DND-41 (cell line): ENCODE measurements around the gene LYRM4.

Source experiments
- ATAC-seq: fragments of 200-7000 bp; cut with Tn5 transposase; 3 replicates; pipeline ENCODE4 v1.9.1; 2021; ENCODE audit warnings: low read depth; ENCODE audit not compliant: insufficient read depth
- DNase-seq: peaks from one replicate; pipeline ENCODE4 v3.0.0-alpha.2; 2020
- H2AFZ ChIP-seq: 2 replicates; pipeline ENCODE4 v1.6.0; 2012; ENCODE audit warnings: low read depth, low read length
- H3K27ac ChIP-seq: 2 replicates; pipeline ENCODE4 v1.5.1; 2012; ENCODE audit warnings: low read length, inconsistent platforms
- H3K27me3 ChIP-seq: fragments of 200-600 bp; sonication (generic); 2 replicates; pipeline ENCODE4 v1.6.0; 2012; ENCODE audit warnings: low read length, mild to moderate bottlenecking, inconsistent platforms; ENCODE audit not compliant: insufficient read depth, poor library complexity
- H3K36me3 ChIP-seq: 2 replicates; pipeline ENCODE4 v1.5.1; 2012; ENCODE audit warnings: low read length, inconsistent platforms; ENCODE audit not compliant: insufficient read depth
- H3K4me1 ChIP-seq: 2 replicates; pipeline ENCODE4 v1.5.1; 2012; ENCODE audit warnings: mild to moderate bottlenecking, low read length; ENCODE audit not compliant: insufficient read depth
- H3K4me2 ChIP-seq: 2 replicates; pipeline ENCODE4 v1.6.0; 2012; ENCODE audit warnings: mild to moderate bottlenecking, moderate library complexity, low read length, inconsistent platforms; ENCODE audit not compliant: insufficient read depth
- H3K4me3 ChIP-seq, 2 experiments: fragments of 200-600 bp in 1 of 2; shearing (Covaris generic) in 1 of 2; 2 replicates each; pipeline ENCODE4 v1.5.1; 2012 to 2016; ENCODE audit warnings: inconsistent platforms in 2 of 2, low read length in 2 of 2, mild to moderate bottlenecking in 2 of 2, low read depth in 1 of 2, moderate library complexity in 1 of 2
- H3K79me2 ChIP-seq: 2 replicates; pipeline ENCODE4 v1.6.0; 2012; ENCODE audit warnings: low read length, inconsistent platforms; ENCODE audit not compliant: insufficient read depth
- H3K9ac ChIP-seq: 2 replicates; pipeline ENCODE4 v1.6.0; 2012; ENCODE audit warnings: low read depth, mild to moderate bottlenecking, inconsistent platforms, low read length, moderate library complexity
- H3K9me3 ChIP-seq: 2 replicates; pipeline ENCODE4 v1.5.1; 2012; ENCODE audit warnings: low read length, moderate library complexity, mild to moderate bottlenecking, inconsistent platforms; ENCODE audit not compliant: insufficient read depth, severe bottlenecking
- H4K20me1 ChIP-seq: 2 replicates; pipeline ENCODE4 v1.6.0; 2012; ENCODE audit warnings: low read length; ENCODE audit not compliant: insufficient read depth
- EZH2 ChIP-seq: IDR thresholded peaks from 3 replicates; pipeline ENCODE4 v1.6.1; 2012; ENCODE audit warnings: borderline replicate concordance, low read depth, mild to moderate bottlenecking, moderate library complexity, low read length, inconsistent platforms; ENCODE audit not compliant: severe bottlenecking
- TF ChIP-seq, protein P1 (sequence below): IDR thresholded peaks from 2 replicates; pipeline ENCODE4 v1.5.1; 2012; ENCODE audit warnings: borderline replicate concordance, low read length, moderate library complexity, mild to moderate bottlenecking; ENCODE audit not compliant: poor library complexity, severe bottlenecking; ENCODE audit errors: extremely low read depth

LYRM4 gene

GRCh38 chr6:5259428-5259827 lies 1.3 kb downstream of the LYRM4 start:
- H3K27me3 ChIP-seq = no peaks in the 10 kb centered on the region
- peak overlapping the region; percentile 77 to 83 for H3K4me3 ChIP-seq
- H3K4me2 ChIP-seq = peak overlapping the region; percentile 97
- H3K9me3 ChIP-seq = no peaks in the 10 kb centered on the region
- H3K9ac ChIP-seq = peak overlapping the region; percentile 90
- ATAC-seq (no peak), DNase-seq (no peak)
- H3K36me3 ChIP-seq = peaks cover 3% of the 10 kb centered on the region; the same call in 1 of the 2 replicates
- H4K20me1 ChIP-seq = no peaks in the 10 kb centered on the region
- no peak overlapping the region for H3K27ac ChIP-seq
- no peak for TF ChIP-seq EZH2
- H3K4me1 ChIP-seq = peaks cover 33% of the 10 kb centered on the region
- peaks cover 68% of the 10 kb centered on the region for H3K79me2 ChIP-seq
- H2AFZ ChIP-seq = no peak overlapping the region

DNA sequence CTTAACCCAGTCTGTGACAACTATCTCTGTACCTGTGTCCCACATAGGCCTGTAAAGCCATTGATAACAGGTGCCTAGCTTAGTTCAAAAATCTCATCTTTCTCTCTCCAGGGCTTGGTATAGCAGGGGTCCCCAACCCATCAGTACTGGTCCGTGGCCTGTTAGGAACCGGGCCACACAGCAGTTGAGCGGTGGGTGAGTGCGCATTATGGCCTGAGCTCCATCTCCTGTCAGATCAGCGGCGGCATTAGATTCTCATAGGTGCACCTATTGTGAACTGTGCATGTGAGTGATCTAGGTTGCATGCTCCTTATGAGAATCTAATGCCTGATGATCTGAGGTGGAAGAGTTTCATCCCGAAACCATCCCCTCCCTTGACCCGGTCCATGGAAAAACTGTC lies 3.4 kb downstream of the LYRM4 start:
- peaks cover 19% of the 10 kb centered on the region for H3K4me1 ChIP-seq
- H3K27ac ChIP-seq = no peak overlapping the region
- H3K9ac ChIP-seq = no peak overlapping the region
- no peak overlapping the region for H3K4me3 ChIP-seq
- H3K9me3 ChIP-seq = no peaks in the 10 kb centered on the region
- no peaks in the 10 kb centered on the region for H3K27me3 ChIP-seq
- DNase-seq (no peak), ATAC-seq (no peak)
- peaks cover 47% of the 10 kb centered on the region for H3K79me2 ChIP-seq
- H3K4me2 ChIP-seq = no peak overlapping the region
- peaks cover 7% of the 10 kb centered on the region; the same call in 1 of the 2 replicates for H3K36me3 ChIP-seq
- no peak for TF ChIP-seq EZH2
- TF ChIP-seq, protein P1, sequence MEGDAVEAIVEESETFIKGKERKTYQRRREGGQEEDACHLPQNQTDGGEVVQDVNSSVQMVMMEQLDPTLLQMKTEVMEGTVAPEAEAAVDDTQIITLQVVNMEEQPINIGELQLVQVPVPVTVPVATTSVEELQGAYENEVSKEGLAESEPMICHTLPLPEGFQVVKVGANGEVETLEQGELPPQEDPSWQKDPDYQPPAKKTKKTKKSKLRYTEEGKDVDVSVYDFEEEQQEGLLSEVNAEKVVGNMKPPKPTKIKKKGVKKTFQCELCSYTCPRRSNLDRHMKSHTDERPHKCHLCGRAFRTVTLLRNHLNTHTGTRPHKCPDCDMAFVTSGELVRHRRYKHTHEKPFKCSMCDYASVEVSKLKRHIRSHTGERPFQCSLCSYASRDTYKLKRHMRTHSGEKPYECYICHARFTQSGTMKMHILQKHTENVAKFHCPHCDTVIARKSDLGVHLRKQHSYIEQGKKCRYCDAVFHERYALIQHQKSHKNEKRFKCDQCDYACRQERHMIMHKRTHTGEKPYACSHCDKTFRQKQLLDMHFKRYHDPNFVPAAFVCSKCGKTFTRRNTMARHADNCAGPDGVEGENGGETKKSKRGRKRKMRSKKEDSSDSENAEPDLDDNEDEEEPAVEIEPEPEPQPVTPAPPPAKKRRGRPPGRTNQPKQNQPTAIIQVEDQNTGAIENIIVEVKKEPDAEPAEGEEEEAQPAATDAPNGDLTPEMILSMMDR = no peak
- no peak overlapping the region for H2AFZ ChIP-seq
- no peaks in the 10 kb centered on the region for H4K20me1 ChIP-seq

DNA sequence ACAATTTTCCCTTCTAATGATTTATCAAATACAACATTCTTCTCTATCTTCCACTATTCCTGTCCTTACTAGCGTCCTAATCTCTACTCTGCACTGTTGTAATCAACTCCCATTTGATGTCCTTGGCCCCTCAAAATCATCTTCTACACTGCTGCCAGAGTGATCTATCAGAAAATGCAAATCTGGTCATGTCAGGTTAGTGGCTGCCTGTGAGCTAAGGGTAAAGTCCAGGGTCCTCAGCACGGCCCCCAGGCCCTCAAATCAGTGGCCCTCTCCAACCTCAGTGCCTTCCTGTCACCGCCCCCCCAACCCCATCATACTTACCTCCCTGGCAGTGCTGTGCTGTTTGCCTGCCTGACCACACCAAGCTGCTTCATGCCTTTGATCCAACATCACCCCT lies 3.8 kb downstream of the LYRM4 start:
- H3K4me1 ChIP-seq = peaks cover 16% of the 10 kb centered on the region
- no peaks in the 10 kb centered on the region for H4K20me1 ChIP-seq
- no peak overlapping the region for H3K9ac ChIP-seq
- no peak overlapping the region for H3K4me3 ChIP-seq
- ATAC-seq (no peak), DNase-seq (no peak)
- H3K27ac ChIP-seq = no peak overlapping the region
- H3K4me2 ChIP-seq = no peak overlapping the region
- peaks cover 7% of the 10 kb centered on the region; the same call in 1 of the 2 replicates for H3K36me3 ChIP-seq
- no peaks in the 10 kb centered on the region for H3K9me3 ChIP-seq
- no peaks in the 10 kb centered on the region for H3K27me3 ChIP-seq
- TF ChIP-seq, protein P1 = no peak
- no peak for TF ChIP-seq EZH2
- H2AFZ ChIP-seq = no peak overlapping the region
- H3K79me2 ChIP-seq = peaks cover 47% of the 10 kb centered on the region

GRCh38 chr6:5250911-5251310 lies 9.8 kb downstream of the LYRM4 start:
- Histone ChIP-seq H3K9me3 (no peaks in the 10 kb centered on the region), H3K36me3 (peaks cover 7% of the 10 kb centered on the region; the same call in 1 of the 2 replicates), H3K79me2 (peaks cover 28% of the 10 kb centered on the region; the same call in 1 of the 2 replicates), H3K4me3 (no peak overlapping the region), H3K27me3 (no peaks in the 10 kb centered on the region), H4K20me1 (peaks cover 17% of the 10 kb centered on the region; the same call in 1 of the 2 replicates), H3K9ac (no peak overlapping the region), H3K27ac (no peak overlapping the region), H2AFZ (no peak overlapping the region), H3K4me1 (no peaks in the 10 kb centered on the region), H3K4me2 (no peak overlapping the region)
- no peak for DNase-seq
- no peak for ATAC-seq
- TF ChIP-seq, protein P1 = no peak
- no peak for TF ChIP-seq EZH2
